Measurements from ENCODE around the gene CHSY3.

Gene CHSY3

DNA sequence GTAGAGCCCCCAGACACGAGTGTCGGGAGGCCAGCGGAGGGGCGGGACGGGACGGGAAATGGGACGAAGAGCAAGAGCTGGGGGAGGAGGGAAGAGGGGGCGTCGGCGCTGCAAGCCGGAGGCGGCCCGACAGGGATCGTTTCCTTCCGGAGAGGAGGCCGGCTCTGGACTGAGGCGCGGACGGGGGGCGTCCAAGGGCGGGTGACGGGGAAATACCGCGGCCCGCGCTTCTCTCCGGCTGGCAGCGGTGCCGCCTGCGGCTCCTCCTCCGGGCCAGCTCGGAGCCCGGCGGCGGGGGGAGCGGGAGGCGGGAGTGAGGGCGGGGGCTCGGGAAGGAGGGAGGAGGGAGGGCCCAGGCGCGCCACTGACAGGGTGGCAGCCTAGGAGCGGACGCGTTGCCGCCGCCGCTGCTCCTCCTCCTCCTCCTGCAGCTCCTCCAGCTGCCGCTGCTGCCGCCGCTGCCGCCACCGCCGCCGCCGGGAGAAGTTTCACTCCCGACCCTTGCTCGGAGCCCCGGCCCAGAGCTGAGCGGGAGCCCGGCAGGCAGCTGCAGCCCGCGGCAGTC lies at the start of gene CHSY3:
Gene CHSY3, plus strand, starts transcription at position 364 of the 565 bp plus-strand sequence.
- DNase-seq = peak in 1 of 2 experiments; percentile 32

DNA sequence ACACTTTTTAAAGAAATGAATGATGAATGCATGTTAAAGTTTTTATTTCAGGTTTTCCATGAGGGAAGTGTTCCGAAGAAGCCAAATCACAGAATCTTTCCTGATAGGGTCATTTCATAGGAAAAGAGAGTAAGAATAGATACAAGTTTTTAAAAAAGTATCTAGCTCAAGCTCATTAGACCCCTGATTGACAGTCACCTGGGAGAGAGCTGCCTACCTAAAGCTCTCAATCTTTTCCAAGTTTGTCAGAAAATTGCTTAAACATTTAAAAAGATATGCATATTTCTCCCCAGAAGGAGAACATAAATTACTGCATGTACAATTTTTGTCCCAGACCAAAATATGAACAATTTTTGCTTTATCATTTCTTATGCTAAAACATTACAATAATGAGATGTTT lies 47.9 kb upstream of the CHSY3 start:
- DNase-seq = no peak

- DNase-seq = no peak
These were observed 47.1 kb upstream of the CHSY3 start for GRCh38 chr5:129857116-129857515.

DNA sequence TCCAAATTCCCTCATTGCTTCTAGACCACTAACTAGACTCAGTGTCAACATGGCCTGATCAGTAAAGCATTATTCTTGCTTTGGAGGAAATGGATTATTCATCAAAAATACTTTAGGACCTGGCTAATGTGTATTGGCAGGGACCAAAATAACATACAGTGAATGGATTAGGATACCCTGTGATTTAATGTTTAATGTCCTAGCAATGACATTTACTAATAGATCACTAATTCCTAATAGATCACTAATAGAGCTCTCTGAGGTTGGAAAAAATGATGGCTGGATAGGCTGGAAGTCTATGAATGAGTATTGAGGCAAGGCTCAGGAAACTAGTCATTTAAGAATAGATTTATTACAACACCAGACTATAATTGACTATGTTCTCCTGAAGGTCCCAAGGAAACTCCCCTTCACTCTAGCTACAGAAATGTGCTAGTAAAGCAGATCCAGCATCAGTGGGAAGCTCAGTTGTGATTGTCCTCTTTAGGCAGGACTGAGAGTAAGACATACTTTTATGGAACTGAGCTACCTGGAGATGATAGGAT lies 46.1 kb upstream of the CHSY3 start:
- DNase-seq = no peak

DNA sequence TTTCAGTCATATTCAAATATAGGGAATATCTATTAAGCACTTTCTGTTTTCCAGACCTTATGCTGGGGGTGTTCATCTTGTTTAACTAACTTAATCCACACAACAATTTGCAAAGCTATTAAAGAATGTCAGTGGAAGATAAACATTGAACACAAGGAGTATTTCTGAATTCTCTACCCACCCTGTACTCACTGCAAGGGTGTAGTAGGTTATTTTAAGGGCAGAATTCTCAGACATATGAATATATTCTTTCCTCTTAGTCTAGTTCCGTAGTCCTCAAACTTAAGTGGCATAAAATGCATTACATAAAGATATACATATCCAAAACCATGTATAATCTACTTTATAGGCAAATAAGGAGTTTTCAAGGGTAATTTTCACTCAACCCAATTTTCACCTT lies 19.9 kb upstream of the CHSY3 start:
- no peak for DNase-seq

DNA sequence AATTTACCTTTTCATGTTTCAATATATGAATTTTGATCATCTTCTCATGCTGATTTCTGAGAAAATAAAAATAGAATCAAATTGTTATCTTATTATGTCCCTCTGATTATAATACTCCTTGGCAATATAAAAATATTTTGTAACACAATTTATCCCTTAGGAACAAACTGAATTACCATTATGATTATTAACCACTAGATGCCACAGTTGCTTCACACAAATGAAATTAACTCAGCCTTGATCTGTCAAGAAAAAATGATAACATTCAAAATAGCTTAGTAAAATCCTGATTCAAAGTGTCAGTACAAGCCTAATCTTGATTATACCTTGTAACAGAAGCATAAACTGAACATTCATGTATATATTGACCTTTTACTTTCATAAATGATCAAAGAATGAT lies 4.8 kb upstream of the CHSY3 start:
- no peak for DNase-seq

GRCh38 chr5:129902816-129903215 lies 1.4 kb upstream of the CHSY3 start:
- no peak for DNase-seq

DNA sequence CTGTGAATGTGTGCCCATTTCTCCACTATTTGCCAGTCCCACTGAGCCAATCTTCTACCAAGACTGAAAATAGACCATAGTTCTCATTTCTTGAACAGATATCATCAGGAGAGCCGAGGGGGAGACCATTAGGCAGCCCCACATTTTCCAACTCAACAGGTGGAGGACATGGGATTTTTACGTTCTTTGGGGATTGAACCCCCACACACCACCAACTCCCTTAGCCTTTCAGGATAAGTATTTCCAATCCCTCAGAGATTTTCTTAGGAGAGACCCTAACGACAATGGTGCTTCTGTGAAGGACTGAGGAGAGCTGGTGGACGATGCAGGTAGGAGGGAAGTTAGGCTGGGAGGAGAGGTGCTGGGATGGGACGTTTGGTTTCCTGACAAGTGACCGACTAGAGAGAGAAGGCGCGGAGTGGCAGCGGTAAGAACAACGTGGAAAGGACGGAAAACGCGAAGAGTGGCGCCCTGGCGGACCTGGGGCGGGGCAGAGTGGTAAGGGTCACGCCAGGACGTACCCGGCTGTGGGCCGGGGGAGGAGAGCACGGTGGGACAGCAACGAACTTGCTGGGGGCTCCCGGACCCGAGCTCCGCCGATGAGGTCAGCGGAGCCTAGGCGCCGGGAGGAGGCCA lies 681 bp upstream of the CHSY3 start:
- DNase-seq = no peak

DNA sequence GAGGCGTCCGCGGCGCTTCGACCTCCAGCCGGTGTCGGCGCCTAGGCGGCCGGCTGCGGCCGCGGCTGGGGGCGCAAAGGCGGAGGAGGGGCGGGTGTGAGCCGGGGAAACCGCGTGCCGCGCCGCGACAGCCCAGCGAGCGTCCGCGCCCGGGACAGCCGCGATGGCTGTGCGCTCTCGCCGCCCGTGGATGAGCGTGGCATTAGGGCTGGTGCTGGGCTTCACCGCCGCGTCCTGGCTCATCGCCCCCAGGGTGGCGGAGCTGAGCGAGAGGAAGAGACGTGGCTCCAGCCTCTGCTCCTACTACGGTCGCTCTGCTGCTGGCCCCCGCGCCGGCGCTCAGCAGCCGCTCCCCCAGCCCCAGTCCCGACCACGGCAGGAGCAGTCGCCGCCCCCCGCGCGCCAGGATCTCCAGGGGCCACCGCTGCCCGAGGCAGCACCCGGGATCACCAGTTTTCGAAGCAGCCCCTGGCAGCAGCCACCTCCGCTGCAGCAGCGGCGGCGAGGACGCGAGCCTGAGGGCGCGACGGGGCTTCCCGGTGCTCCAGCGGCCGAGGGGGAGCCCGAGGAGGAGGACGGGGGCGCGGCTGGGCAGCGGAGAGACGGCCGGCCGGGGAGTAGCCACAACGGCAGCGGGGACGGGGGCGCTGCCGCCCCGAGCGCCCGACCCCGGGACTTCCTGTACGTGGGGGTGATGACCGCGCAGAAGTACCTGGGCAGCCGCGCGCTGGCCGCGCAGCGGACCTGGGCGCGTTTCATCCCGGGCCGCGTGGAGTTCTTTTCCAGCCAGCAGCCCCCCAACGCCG lies 605 bp downstream of the CHSY3 start:
- no peak for DNase-seq

GRCh38 chr5:129905473-129906176 lies 1.4 kb downstream of the CHSY3 start:
- no peak for DNase-seq

DNA sequence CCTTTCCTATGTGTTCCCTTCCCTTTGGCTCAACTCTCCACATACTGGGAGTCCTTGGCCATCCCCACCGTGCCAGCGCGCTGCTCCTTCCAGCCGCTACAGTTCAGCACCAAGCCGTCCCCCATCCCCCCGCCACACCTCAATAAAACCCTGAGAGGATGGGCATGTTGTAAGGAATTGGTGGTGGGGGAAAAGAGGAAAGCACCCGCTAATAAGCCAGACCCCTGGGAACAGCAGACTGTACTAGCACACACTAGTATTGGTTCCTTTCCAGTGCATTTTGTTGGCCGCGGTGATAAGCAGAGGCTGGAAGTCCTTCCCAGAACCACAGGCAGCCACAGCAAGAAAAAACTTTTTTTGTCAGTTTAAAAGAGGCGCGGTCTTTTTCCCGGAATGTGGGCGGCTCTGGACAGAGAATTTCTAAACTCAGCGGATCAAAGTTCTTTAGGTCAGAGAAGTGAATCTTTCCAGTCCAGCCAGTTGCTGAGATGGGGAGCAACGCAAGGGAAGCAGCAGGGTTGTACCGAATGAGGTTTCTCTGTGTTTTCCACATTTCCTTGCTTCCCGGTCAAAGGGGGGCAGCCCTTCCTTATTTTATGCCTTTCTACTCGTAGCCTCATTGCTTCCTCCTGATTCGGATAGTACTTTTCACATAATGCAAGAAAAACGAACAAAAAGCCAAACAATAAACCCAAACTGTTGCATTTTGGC lies 2.1 kb downstream of the CHSY3 start:
- no peak for DNase-seq

- DNase-seq = no peak
These were observed 5.0 kb downstream of the CHSY3 start for GRCh38 chr5:129909225-129909624.

GRCh38 chr5:129912601-129913255 lies 8.5 kb downstream of the CHSY3 start:
- no peak for DNase-seq

DNA sequence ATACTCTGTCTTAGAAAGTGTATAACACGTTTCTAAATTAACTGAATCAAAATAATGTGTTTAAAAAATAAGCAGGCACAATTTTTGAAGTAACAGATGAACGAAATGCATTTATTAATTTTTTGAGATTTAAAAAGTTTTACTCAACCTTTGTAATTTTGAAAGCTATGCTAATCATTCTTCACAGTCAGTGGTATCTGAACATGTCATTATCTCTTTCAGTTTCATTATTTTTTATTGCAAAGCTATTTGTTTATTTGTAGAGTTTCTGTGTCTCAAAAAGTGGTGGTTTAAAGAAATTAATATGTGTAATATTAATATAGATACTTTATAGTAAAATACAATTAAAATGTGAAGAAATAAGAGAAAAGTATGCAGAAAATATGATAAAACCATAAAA lies 11.2 kb downstream of the CHSY3 start:
- no peak for DNase-seq

GRCh38 chr5:129917224-129917623 lies 13.0 kb downstream of the CHSY3 start:
- DNase-seq = no peak

GRCh38 chr5:129921204-129921603 lies 16.9 kb downstream of the CHSY3 start:
- DNase-seq = no peak

GRCh38 chr5:129930221-129930620 lies 26.0 kb downstream of the CHSY3 start:
- no peak for DNase-seq

DNA sequence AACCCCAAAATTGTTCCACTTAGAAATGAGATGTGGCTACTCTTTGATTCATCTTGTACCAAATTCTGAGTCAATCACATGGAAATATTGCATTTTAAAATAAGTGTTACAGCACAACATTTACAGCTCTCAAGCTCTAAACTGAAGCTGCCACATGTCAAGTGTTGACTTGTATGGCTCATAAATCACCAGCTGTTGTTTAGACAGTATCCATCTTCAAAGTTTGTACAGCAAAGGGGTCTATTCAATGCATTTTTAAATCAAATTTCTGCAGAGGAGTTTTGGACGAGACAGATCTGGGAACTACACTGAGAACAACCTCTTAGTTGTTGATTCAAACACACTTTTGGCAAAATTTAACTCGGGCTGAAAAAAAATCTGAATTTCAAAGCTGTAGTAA lies 31.4 kb downstream of the CHSY3 start:
- no peak for DNase-seq

DNA sequence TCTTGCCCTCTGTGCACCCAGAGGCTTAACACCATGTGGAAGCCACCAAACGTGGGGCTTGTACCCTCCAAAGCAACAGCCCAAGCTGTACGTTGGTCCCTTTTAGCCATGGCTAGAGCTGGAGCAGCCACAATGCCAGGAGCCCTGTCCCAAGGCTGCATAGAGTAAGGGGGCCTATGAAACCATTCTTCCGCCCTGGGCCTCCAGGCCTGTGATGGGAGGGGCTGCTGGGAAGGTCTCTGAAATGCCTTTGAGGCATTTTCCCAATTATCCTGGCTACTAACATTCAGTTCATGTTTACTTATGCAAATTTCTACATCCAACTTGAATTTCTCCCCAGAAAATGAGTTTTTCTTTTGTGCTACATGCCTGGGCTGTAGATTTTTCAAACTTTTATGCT lies 33.8 kb downstream of the CHSY3 start:
- no peak for DNase-seq

DNA sequence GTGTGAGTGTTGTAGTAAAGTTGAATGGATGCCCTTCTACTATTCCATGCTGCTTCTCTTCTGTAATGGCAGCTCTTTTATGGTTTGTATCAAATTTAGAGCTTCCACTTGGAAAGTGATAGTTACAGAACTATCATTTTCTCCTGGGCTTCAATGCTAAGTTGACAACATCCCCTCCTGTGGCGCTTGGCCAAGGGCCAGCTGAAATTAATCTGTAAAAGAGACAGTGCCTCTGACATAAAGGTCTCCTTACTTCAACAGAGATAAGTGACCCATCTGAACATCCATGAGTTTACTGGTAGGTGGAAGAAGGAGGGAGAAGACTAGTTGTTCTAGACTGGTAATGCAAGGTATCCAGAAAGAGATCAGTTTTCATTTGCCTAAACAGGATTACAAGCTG lies 39.7 kb downstream of the CHSY3 start:
- no peak for DNase-seq

- no peak for DNase-seq
These were observed 40.8 kb downstream of the CHSY3 start for GRCh38 chr5:129945028-129945427.

- no peak for DNase-seq
These were observed 41.6 kb downstream of the CHSY3 start for GRCh38 chr5:129945774-129946270.

Data from SHP77 (cell line).